Ovary (tissue), 9 donors: ENCODE data around the gene HSPB1. TPM values are rescaled to one million over a fixed set of nuclear protein-coding genes. Genes with fewer than 3 reads are reported as not detected.

ENCODE experiments used
- DNase-seq, 5 donors: peaks; one replicate each; pipeline ENCODE4 v3.0.0-alpha.2; 2019 to 2020
- H3K27ac ChIP-seq, 2 donors: fragments of 200-600 bp; one replicate each; pipeline versions ENCODE4 v1.5.1 to v1.8.0; 2019 to 2022
- H3K27me3 ChIP-seq: fragments of 200-600 bp; one replicate; pipeline ENCODE4 v1.8.0; 2022
- H3K36me3 ChIP-seq: fragments of 200-600 bp; sonication (generic); one replicate; pipeline ENCODE4 v1.5.1; 2019
- H3K4me1 ChIP-seq: one replicate; pipeline ENCODE4 v1.8.1; 2013; ENCODE audit warnings: mild to moderate bottlenecking, moderate library complexity; ENCODE audit not compliant: insufficient read depth
- H3K4me3 ChIP-seq: fragments of 200-600 bp; sonication (generic); one replicate; pipeline ENCODE4 v1.5.1; 2017
- H3K9me3 ChIP-seq, 2 donors: fragments of 200-600 bp in 1 of 2; sonication (generic) in 1 of 2; one replicate each; pipeline versions ENCODE4 v1.5.1 to v1.8.1; 2013 to 2019; ENCODE audit warnings: mild to moderate bottlenecking in 1 of 2, moderate library complexity in 1 of 2
- EP300 ChIP-seq: sonication (generic); formaldehyde crosslinking; IDR thresholded peaks from one replicate; pipeline ENCODE4 v1.6.1; 2017; ENCODE audit warnings: antibody characterized with exemption
- POLR2A ChIP-seq: fragments of 450-650 bp; IDR thresholded peaks from one replicate; pipeline ENCODE4 v1.6.1; 2017; ENCODE audit warnings: antibody characterized with exemption, mild to moderate bottlenecking, moderate library complexity
- WGBS, 3 donors: extraction: QIAGEN DNeasy Blood & Tissue Kit in 1 of 3; methylation state at CpG; one replicate each; pipeline versions ENCODE4 v1.1.5 to v1.1.7; 2013 to 2017; 5-methylcytosine and 5-hydroxymethylcytosine counted together
- intact Hi-C, 4 donors: fragments of 100-400 bp; cut with DNase I; formaldehyde crosslinking; loops; one replicate each; pipeline versions ENCODE4 v1.11.0 to v1.15.1; 2022 to 2023
- polyA plus RNA-seq, 2 donors: library from polyadenylated mRNA; stranded (reverse); fragments of 200-250 nt in 1 of 2; fragments of 350-450 nt in 1 of 2; fragmentation: Illumina TruSeq in 1 of 2; extraction: RNeasy Lipid Tissue Mini Kit (QIAGEN cat#74804) in 1 of 2; gene quantifications; one replicate each; pipeline ENCODE4 v1.2.3, GENCODE V29; 2013 to 2014
- total RNA-seq, 7 donors: library from RNA; depleted of rRNA in 2 of 7; stranded (reverse); fragments of >200 nt in 2 of 7; fragmentation: NEBNext Ultra II Directional in 3 of 7; extraction: Animal tissue kit (Norgen Biotek cat#: 25700) in 3 of 7; gene quantifications; one replicate each; pipeline versions ENCODE4 v1.1.0 to v1.2.4, GENCODE V29; 2016 to 2023
- TF ChIP-seq, protein P1 (sequence below), 3 donors: fragments of 450-650 bp in 2 of 3; fragments of 200-600 bp in 1 of 3; IDR thresholded peaks; one replicate each; pipeline versions ENCODE4 v1.5.1 to v1.8.0; 2016 to 2022; ENCODE audit warnings: antibody characterized with exemption in 3 of 3, mild to moderate bottlenecking in 1 of 3
- donor health status: DM: no; HTN: no; CAD: no; lungs with moderate emphysema.
- donor health status: DM: no; HTN: no; CAD: no.
- donor health status: Bipolar disorder and iron deficiency.
- donor health status: DM: yes; HTN: yes; CAD: no.
- donor health status: DM: no; HTN: no; CAD: no.
- donor health status: DM: yes; HTN: yes; CAD: no.

Gene HSPB1
- total and polyA plus RNA-seq, 9 donors, result 5.7 to 913 (median 430) TPM

- Histone ChIP-seq H3K9me3 (no peaks in the 10 kb centered on the region), H3K4me1 (peaks cover 7% of the 10 kb centered on the region), H3K27me3 (no peaks in the 10 kb centered on the region), H3K27ac (no peak overlapping the region), H3K36me3 (no peaks in the 10 kb centered on the region), H3K4me3 (no peak overlapping the region)
- 27 to 44% (median 27%) methylated on average over 4 of the region's 4 CpGs for WGBS, 3 donors
- DNase-seq, result no peak
- TF ChIP-seq EP300 (no peak), POLR2A (no peak)
- TF ChIP-seq, protein P1, sequence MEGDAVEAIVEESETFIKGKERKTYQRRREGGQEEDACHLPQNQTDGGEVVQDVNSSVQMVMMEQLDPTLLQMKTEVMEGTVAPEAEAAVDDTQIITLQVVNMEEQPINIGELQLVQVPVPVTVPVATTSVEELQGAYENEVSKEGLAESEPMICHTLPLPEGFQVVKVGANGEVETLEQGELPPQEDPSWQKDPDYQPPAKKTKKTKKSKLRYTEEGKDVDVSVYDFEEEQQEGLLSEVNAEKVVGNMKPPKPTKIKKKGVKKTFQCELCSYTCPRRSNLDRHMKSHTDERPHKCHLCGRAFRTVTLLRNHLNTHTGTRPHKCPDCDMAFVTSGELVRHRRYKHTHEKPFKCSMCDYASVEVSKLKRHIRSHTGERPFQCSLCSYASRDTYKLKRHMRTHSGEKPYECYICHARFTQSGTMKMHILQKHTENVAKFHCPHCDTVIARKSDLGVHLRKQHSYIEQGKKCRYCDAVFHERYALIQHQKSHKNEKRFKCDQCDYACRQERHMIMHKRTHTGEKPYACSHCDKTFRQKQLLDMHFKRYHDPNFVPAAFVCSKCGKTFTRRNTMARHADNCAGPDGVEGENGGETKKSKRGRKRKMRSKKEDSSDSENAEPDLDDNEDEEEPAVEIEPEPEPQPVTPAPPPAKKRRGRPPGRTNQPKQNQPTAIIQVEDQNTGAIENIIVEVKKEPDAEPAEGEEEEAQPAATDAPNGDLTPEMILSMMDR (IDR thresholded peaks at IDR 0.05), result no peak
- intact Hi-C loops, result no loop called here
Measured at GRCh38 chr7:76330261-76330660, 27.8 kb downstream of the HSPB1 start.

GRCh38 chr7:76330673-76331072, 28.2 kb downstream of the HSPB1 start:
- TF ChIP-seq POLR2A (no peak), EP300 (no peak)
- TF ChIP-seq, protein P1 (IDR thresholded peaks at IDR 0.05), result no peak
- no peaks in the 10 kb centered on the region for H3K27me3 ChIP-seq
- no peaks in the 10 kb centered on the region for H3K36me3 ChIP-seq
- peaks cover 8% of the 10 kb centered on the region for H3K4me1 ChIP-seq
- H3K27ac ChIP-seq, result no peak overlapping the region
- no peaks in the 10 kb centered on the region for H3K9me3 ChIP-seq
- H3K4me3 ChIP-seq, result no peak overlapping the region
- intact Hi-C loops, result no loop called here
- no peak for DNase-seq
- 70 to 88% (median 81%) methylated on average over 5 of the region's 5 CpGs for WGBS, 3 donors

GRCh38 chr7:76332078-76332477, 29.6 kb downstream of the HSPB1 start:
- H3K36me3 ChIP-seq, result no peaks in the 10 kb centered on the region
- TF ChIP-seq POLR2A, result no peak
- TF ChIP-seq, protein P1 (IDR thresholded peaks at IDR 0.05), result no peak
- no peak for TF ChIP-seq EP300
- no peaks in the 10 kb centered on the region for H3K27me3 ChIP-seq
- no peak overlapping the region for H3K4me3 ChIP-seq
- peaks cover 9% of the 10 kb centered on the region for H3K4me1 ChIP-seq
- intact Hi-C loops, result no loop called here
- DNase-seq, result no peak
- 76 to 87% (median 84%) methylated on average over 9 of the region's 9 CpGs for WGBS, 3 donors
- H3K9me3 ChIP-seq, result no peaks in the 10 kb centered on the region
- H3K27ac ChIP-seq, result no peak overlapping the region

GRCh38 chr7:76333511-76334101, 31.1 kb downstream of the HSPB1 start:
- Histone ChIP-seq H3K4me3 (no peak overlapping the region), H3K27me3 (no peaks in the 10 kb centered on the region), H3K36me3 (no peaks in the 10 kb centered on the region), H3K27ac (no peak overlapping the region), H3K4me1 (peaks cover 9% of the 10 kb centered on the region), H3K9me3 (no peaks in the 10 kb centered on the region)
- 41 to 56% (median 46%) methylated on average over 14 of the region's 14 CpGs for WGBS, 3 donors
- peak in 4 of 5 donors; percentile 43 to 68 (median 56) for DNase-seq
- TF ChIP-seq, protein P1 (IDR thresholded peaks at IDR 0.05), result no peak
- TF ChIP-seq POLR2A (no peak), EP300 (no peak)
- intact Hi-C loops, result no loop called here
